MG63 (cell line): ENCODE measurements around the gene CHST11. TPM values are rescaled to one million over a fixed set of nuclear protein-coding genes. Genes with fewer than 3 reads are reported as not detected.

ENCODE experiments used
- DNase-seq: peaks from one replicate; pipeline ENCODE4 v3.0.0-alpha.2; 2020
- H3K27me3 ChIP-seq: fragments of 250-450 bp; sonication (Bioruptor Pico); 2 replicates; pipeline ENCODE4 v1.5.1; 2020; ENCODE audit warnings: mild to moderate bottlenecking, moderate library complexity
- H3K36me3 ChIP-seq: fragments of 250-450 bp; sonication (Bioruptor Pico); 2 replicates; pipeline ENCODE4 v1.5.1; 2020; ENCODE audit warnings: mild to moderate bottlenecking, moderate library complexity
- H3K4me3 ChIP-seq: fragments of 250-450 bp; sonication (Bioruptor Pico); 2 replicates; pipeline ENCODE4 v1.5.1; 2020; ENCODE audit warnings: mild to moderate bottlenecking, moderate library complexity
- H3K9me3 ChIP-seq: fragments of 250-450 bp; sonication (Bioruptor Pico); 2 replicates; pipeline ENCODE4 v1.5.1; 2020; ENCODE audit warnings: mild to moderate bottlenecking, moderate library complexity
- total RNA-seq: library from RNA; depleted of rRNA; stranded (reverse); fragments of >200 nt; shearing (Covaris generic); gene quantifications from 2 replicates; pipeline ENCODE4 v1.2.3, GENCODE V29; 2014; ENCODE audit warnings: low replicate concordance

Gene CHST11
- total RNA-seq, 1 experiment from 2014 or later, result 0.13 TPM

DNA sequence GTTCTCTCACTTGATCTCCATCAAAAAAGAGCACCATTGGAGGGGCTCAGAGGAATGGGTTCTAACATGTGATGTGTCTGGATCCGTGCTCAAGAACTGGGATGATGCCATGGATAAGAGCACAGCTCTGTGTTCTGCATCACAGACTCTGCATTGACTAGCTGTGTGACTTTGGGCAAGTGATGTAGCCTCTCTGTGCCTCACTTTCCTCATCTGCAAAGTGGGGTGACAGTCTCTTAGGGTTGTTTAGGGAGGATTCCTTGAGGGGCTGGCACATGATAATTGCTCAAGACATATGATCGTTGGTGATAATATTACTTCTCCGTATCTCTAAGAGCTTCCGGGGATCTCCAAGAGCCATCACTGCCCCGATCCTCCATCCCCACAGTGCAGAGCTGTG lies 202.3 kb downstream of the CHST11 start:
- Histone ChIP-seq H3K9me3 (no peaks in the 10 kb centered on the region), H3K4me3 (no peak overlapping the region), H3K36me3 (no peaks in the 10 kb centered on the region), H3K27me3 (no peaks in the 10 kb centered on the region)
- no peak for DNase-seq

GRCh38 chr12:104662203-104662602 lies 205.5 kb downstream of the CHST11 start:
- no peaks in the 10 kb centered on the region for H3K27me3 ChIP-seq
- DNase-seq, result no peak
- no peaks in the 10 kb centered on the region for H3K36me3 ChIP-seq
- H3K4me3 ChIP-seq, result no peak overlapping the region
- H3K9me3 ChIP-seq, result no peaks in the 10 kb centered on the region

- Histone ChIP-seq H3K27me3 (no peaks in the 10 kb centered on the region), H3K36me3 (no peaks in the 10 kb centered on the region), H3K4me3 (no peak overlapping the region), H3K9me3 (no peaks in the 10 kb centered on the region)
- DNase-seq, result no peak
Measured at GRCh38 chr12:104662908-104663307, 206.2 kb downstream of the CHST11 start.

- Histone ChIP-seq H3K27me3 (no peaks in the 10 kb centered on the region), H3K36me3 (no peaks in the 10 kb centered on the region), H3K9me3 (no peaks in the 10 kb centered on the region), H3K4me3 (no peak overlapping the region)
- no peak for DNase-seq
Measured at GRCh38 chr12:104664351-104664750, 207.6 kb downstream of the CHST11 start.

DNA sequence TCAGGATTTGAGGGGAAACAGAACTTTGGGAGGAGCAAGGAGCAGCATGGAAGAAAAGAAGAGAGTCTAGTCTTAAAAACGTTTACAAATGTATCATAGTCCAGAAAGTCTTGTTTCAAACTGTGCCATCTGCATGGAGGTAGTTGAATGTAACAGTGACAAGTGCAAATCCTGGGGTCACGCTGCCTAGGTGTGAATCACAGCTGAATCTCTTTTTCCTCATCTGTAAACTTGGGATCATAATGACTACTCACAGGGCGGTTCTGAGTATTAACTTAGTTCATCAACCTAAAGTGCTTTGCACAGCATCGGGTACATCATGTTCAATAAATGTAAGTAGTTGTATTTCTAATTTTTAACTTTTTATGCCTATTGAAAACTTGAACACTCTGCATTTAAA lies 208.5 kb downstream of the CHST11 start:
- H3K9me3 ChIP-seq, result no peaks in the 10 kb centered on the region
- DNase-seq, result no peak
- H3K36me3 ChIP-seq, result no peaks in the 10 kb centered on the region
- H3K27me3 ChIP-seq, result no peaks in the 10 kb centered on the region
- H3K4me3 ChIP-seq, result no peak overlapping the region

GRCh38 chr12:104667139-104667538 lies 210.4 kb downstream of the CHST11 start:
- no peak for DNase-seq
- Histone ChIP-seq H3K4me3 (no peak overlapping the region), H3K27me3 (no peaks in the 10 kb centered on the region), H3K9me3 (no peaks in the 10 kb centered on the region), H3K36me3 (no peaks in the 10 kb centered on the region)

DNA sequence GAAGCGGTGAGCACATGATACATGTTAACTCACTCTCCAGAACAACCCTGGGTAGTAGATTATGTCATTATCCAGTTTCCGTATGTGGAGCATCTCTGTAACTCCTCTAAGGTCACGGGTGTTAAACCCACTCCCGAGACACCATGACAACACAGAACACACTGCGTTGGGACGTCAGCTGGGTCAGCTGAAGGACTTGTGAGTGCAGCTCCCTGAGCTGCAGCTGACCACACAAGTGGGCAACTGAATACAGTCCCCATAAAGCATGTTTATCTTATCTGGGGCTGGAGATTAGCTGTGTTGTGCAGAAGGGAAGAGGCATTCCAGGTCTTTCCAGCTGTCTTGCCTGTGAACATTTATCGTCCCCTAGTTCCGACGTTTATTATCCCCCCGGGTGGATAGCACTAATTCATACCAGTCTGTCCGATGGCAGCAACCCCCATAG lies 211.5 kb downstream of the CHST11 start:
- H3K4me3 ChIP-seq, result no peak overlapping the region
- DNase-seq, result no peak
- no peaks in the 10 kb centered on the region for H3K9me3 ChIP-seq
- H3K36me3 ChIP-seq, result no peaks in the 10 kb centered on the region
- no peaks in the 10 kb centered on the region for H3K27me3 ChIP-seq

- H3K4me3 ChIP-seq, result no peak overlapping the region
- no peaks in the 10 kb centered on the region for H3K27me3 ChIP-seq
- no peaks in the 10 kb centered on the region for H3K9me3 ChIP-seq
- no peak for DNase-seq
- no peaks in the 10 kb centered on the region for H3K36me3 ChIP-seq
Measured at GRCh38 chr12:104669089-104669721, 212.5 kb downstream of the CHST11 start.

GRCh38 chr12:104669851-104670337 lies 213.1 kb downstream of the CHST11 start:
- no peak overlapping the region for H3K4me3 ChIP-seq
- H3K27me3 ChIP-seq, result no peaks in the 10 kb centered on the region
- DNase-seq, result peak; percentile 21
- no peaks in the 10 kb centered on the region for H3K9me3 ChIP-seq
- no peaks in the 10 kb centered on the region for H3K36me3 ChIP-seq

DNA sequence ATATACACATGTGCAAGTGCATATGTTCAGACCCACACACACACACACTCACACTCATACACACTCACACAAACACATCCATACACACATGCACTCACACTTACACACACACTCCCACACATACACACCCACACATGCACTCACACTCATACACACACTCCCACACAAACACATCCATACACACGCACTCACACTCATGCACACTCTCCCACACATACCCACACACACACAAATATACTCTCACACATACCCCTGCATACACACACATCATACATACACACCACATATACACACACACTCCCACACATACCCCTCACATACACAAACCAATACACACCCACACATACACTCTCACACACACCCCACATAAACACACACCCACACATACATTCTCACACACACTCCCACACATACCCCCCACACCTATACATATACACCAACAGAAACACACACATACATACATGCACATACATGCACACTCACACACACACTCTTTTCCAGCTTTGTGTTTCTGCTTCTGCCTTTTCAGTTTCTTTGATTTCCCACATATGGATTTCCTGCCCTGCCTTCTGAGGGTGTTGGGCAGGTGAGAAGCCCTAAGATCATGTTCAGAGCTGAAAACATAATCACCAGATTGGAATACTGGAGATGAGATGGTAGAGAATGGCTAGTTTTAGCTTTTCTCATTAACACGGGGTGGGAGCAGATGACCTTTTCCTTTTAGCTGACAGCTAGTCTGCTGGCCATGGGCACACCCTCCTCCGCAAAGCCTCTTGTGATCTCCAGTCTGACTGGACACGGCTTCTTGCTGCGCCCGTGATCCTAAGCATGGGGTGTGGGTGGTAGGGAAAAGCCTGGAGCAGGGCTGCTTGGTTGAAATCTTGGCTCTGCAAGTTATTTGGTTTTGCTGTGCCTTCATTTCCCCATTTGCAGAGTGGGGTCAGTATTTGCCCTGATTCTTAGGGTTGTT lies 214.0 kb downstream of the CHST11 start:
- no peaks in the 10 kb centered on the region for H3K36me3 ChIP-seq
- no peaks in the 10 kb centered on the region for H3K9me3 ChIP-seq
- no peak for DNase-seq
- no peak overlapping the region for H3K4me3 ChIP-seq
- no peaks in the 10 kb centered on the region for H3K27me3 ChIP-seq

- Histone ChIP-seq H3K4me3 (no peak overlapping the region), H3K36me3 (no peaks in the 10 kb centered on the region), H3K9me3 (no peaks in the 10 kb centered on the region), H3K27me3 (no peaks in the 10 kb centered on the region)
- DNase-seq, result peak; percentile 79
Measured at GRCh38 chr12:104671409-104672095, 214.8 kb downstream of the CHST11 start.

DNA sequence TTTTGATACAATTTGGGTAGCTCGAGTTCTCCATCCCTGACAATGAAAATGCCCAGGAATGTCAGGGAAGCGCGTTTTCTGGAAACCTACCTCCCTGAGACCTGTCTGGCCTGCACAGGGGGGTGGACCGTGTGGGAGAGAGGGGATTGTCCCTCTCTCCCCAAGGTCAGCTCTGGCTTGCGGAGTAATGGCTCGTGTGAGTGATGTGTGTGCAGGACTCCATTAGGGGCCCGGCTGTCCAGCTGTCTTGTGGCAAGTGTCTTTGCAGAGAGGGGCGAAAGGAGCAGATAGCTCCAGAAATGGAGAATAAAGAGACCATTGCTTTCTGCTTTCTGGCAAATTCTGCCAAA lies 215.3 kb downstream of the CHST11 start:
- Histone ChIP-seq H3K4me3 (no peak overlapping the region), H3K9me3 (no peaks in the 10 kb centered on the region), H3K27me3 (no peaks in the 10 kb centered on the region), H3K36me3 (no peaks in the 10 kb centered on the region)
- no peak for DNase-seq

DNA sequence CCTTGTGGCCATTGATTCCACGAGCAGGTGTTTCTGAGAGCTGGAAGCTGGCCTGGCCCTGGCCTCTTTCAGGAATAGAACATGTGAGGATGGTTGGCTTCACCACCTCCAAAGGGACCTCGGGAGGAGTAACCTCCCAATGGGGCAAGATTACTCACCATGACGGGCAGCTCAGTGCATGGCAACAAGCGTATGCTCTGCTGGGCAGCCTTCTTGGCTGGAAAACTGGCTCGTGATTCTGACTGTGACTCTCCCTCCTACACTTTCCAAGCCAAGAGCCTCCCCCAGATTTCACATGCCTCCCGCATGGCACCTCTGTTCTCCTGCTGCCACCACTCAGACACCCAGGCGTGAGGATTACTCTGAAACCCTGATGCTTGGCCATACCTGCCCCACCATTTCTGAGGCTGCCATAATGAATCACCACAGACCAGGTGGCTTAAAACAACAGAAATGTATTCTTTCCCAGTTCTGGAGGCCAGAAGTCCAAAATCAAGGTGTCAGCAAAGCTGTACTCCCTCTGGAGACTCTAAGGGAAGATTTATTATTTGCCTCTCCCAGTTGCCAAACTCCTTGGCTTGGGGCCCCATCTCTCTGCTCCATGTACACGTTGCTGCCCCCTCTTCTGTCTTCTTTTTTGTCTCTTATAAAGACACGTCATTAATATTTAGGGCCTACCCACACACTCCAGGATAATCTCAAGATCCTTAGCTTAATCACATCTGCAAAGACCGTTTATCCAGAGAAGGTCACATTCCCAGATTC lies 215.9 kb downstream of the CHST11 start:
- DNase-seq, result peak; percentile 91
- H3K4me3 ChIP-seq, result no peak overlapping the region

DNA sequence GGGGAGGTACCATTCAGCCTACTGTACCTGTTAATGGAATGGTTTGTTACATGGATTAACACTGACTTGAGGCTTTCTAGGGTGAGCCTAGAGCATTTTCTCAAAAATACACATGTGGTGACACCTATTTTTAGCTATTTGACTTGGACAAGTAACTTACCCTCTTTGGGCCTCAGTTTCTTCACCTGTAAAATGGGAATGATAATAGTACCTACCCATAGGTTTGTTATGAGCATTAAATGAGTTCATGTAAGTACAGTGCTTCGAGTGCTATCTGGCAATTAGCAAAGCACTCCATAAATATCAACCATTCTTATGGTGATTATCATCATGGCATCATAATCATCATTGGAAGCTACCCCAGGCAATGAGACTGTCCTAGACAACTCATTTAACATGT lies 216.5 kb downstream of the CHST11 start:
- H3K4me3 ChIP-seq, result no peak overlapping the region
- H3K27me3 ChIP-seq, result no peaks in the 10 kb centered on the region
- H3K9me3 ChIP-seq, result no peaks in the 10 kb centered on the region
- DNase-seq, result no peak
- H3K36me3 ChIP-seq, result no peaks in the 10 kb centered on the region

More for the DNA sequence above, 215.9 kb downstream of the CHST11 start:
- no peaks in the 10 kb centered on the region for H3K9me3 ChIP-seq
- H3K36me3 ChIP-seq, result no peaks in the 10 kb centered on the region
- H3K27me3 ChIP-seq, result no peaks in the 10 kb centered on the region

GRCh38 chr12:104673696-104674482 lies 217.1 kb downstream of the CHST11 start:
- no peak for DNase-seq
- H3K9me3 ChIP-seq, result no peaks in the 10 kb centered on the region
- no peaks in the 10 kb centered on the region for H3K36me3 ChIP-seq
- H3K4me3 ChIP-seq, result no peak overlapping the region
- H3K27me3 ChIP-seq, result no peaks in the 10 kb centered on the region

DNA sequence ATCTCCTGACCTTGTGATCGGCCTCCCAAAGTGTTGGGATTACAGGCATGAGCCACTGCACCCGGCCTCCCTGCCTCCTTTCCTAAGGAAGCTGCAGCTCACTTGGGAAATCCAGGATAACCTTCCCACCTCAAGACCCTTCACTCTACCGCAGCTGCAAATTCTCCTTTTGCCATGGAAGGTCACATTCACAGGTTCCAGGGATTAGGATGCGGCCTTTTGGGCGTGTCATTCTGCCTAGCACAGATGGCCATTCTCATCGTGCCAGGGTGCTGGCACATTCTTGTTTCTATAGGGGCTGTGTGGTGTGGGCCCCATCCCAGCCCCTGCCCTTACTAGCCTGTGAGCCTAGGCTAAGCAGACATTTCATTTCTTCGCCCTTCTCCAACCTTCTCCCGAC lies 219.9 kb downstream of the CHST11 start:
- DNase-seq, result no peak
- H3K36me3 ChIP-seq, result no peaks in the 10 kb centered on the region
- H3K9me3 ChIP-seq, result no peaks in the 10 kb centered on the region
- H3K27me3 ChIP-seq, result no peaks in the 10 kb centered on the region
- no peak overlapping the region for H3K4me3 ChIP-seq
